Measurements from ENCODE around the gene PLEKHM3. TPM values are rescaled to one million over a fixed set of nuclear protein-coding genes. Genes with fewer than 3 reads are reported as not detected.

PLEKHM3 gene
- polyA plus RNA-seq, 3 donors, result 11.5 to 13.9 (median 12.1) TPM

- peak; percentile 48 for DNase-seq
Observed at GRCh38 chr2:207796585-207797350, 228.6 kb downstream of the PLEKHM3 start.

GRCh38 chr2:207792244-207792785, 233.0 kb downstream of the PLEKHM3 start:
- no peak for DNase-seq

- DNase-seq, result no peak
Observed at GRCh38 chr2:207791579-207792243, 233.6 kb downstream of the PLEKHM3 start.

GRCh38 chr2:207790898-207791297, 234.4 kb downstream of the PLEKHM3 start:
- no peak for DNase-seq

- no peak for DNase-seq
Observed at GRCh38 chr2:207787800-207788199, 237.5 kb downstream of the PLEKHM3 start.

GRCh38 chr2:207787017-207787416, 238.3 kb downstream of the PLEKHM3 start:
- no peak for DNase-seq

- DNase-seq, result no peak
Observed at GRCh38 chr2:207784898-207785297, 240.4 kb downstream of the PLEKHM3 start.

GRCh38 chr2:207783514-207783913, 241.8 kb downstream of the PLEKHM3 start:
- no peak for DNase-seq

- DNase-seq, result no peak
Observed at GRCh38 chr2:207782238-207783030, 242.9 kb downstream of the PLEKHM3 start.

GRCh38 chr2:207779523-207779922, 245.8 kb downstream of the PLEKHM3 start:
- DNase-seq, result no peak

- no peak for DNase-seq
Observed at GRCh38 chr2:207778298-207778882, 246.9 kb downstream of the PLEKHM3 start.

GRCh38 chr2:207777124-207777523, 248.2 kb downstream of the PLEKHM3 start:
- DNase-seq, result no peak

GRCh38 chr2:207775473-207775872, 249.9 kb downstream of the PLEKHM3 start:
- no peak for DNase-seq

- DNase-seq, result no peak
Observed at GRCh38 chr2:207772844-207773205, 252.5 kb downstream of the PLEKHM3 start.

- peak; percentile 38 for DNase-seq
Observed at GRCh38 chr2:207772081-207772843, 253.1 kb downstream of the PLEKHM3 start.

- no peak for DNase-seq
Observed at GRCh38 chr2:207771421-207771820, 253.9 kb downstream of the PLEKHM3 start.

Other genes with a start within 250 kb of the PLEKHM3 start
- gene CRYGD, start 99.0 kb upstream of the PLEKHM3 start, polyA plus RNA-seq (ENCODE audit: insufficient read length in 3 of 3), result under 1 TPM in 1 of 3 donors, not detected in 2; 0.26 TPM
- gene CRYGC, start 104.3 kb upstream of the PLEKHM3 start, polyA plus RNA-seq (ENCODE audit: insufficient read length in 3 of 3), result not detected
- not detected for gene CRYGB, start 120.6 kb upstream of the PLEKHM3 start, polyA plus RNA-seq (ENCODE audit: insufficient read length in 3 of 3)
- gene CRYGA, start 138.1 kb upstream of the PLEKHM3 start, polyA plus RNA-seq (ENCODE audit: insufficient read length in 3 of 3), result not detected
- under 1 TPM; 0.27 to 0.96 (median 0.32) TPM for gene C2orf80, start 164.5 kb upstream of the PLEKHM3 start, polyA plus RNA-seq (ENCODE audit: insufficient read length in 3 of 3)
- 100 to 1,000 TPM; 102 to 111 (median 103) TPM for gene IDH1, start 229.5 kb upstream of the PLEKHM3 start, polyA plus RNA-seq (ENCODE audit: insufficient read length in 3 of 3)
- 10 to 100 TPM; 20.1 to 30.8 (median 28.0) TPM for gene PIKFYVE, start 240.7 kb upstream of the PLEKHM3 start, polyA plus RNA-seq (ENCODE audit: insufficient read length in 3 of 3)

Data from renal pelvis (tissue), 4 donors.